Tibial nerve (tissue), 4 donors: ENCODE results near the gene CYTIP. TPM values are rescaled to one million over a fixed set of nuclear protein-coding genes. Genes with fewer than 3 reads are reported as not detected.

ENCODE experiments used
- DNase-seq, 2 donors: peaks; one replicate each; pipeline ENCODE4 v3.0.0-alpha.2; 2019; ENCODE audit warnings: low spot score in 2 of 2
- H3K27ac ChIP-seq, 4 donors: fragments of 200-600 bp; sonication (generic) in 3 of 4; one replicate each; pipeline ENCODE4 v1.5.1; 2017 to 2019; ENCODE audit warnings: mild to moderate bottlenecking in 1 of 4
- H3K27me3 ChIP-seq, 2 donors: fragments of 200-600 bp; sonication (generic) in 1 of 2; one replicate each; pipeline versions ENCODE4 v1.5.1 to v1.6.0; 2017 to 2019
- H3K36me3 ChIP-seq, 3 donors: fragments of 200-600 bp; sonication (generic); one replicate each; pipeline ENCODE4 v1.5.1; 2018 to 2019
- H3K4me1 ChIP-seq, 4 donors: fragments of 200-600 bp; sonication (generic) in 3 of 4; one replicate each; pipeline ENCODE4 v1.5.1; 2017 to 2019
- H3K4me3 ChIP-seq, 4 donors: fragments of 200-600 bp; sonication (generic) in 3 of 4; one replicate each; pipeline ENCODE4 v1.5.1; 2017 to 2019; ENCODE audit warnings: mild to moderate bottlenecking in 1 of 4, moderate library complexity in 1 of 4
- H3K9me3 ChIP-seq, 4 donors: fragments of 200-600 bp; sonication (generic) in 3 of 4; one replicate each; pipeline ENCODE4 v1.5.1; 2017 to 2019
- CTCF ChIP-seq, 5 experiments: fragments of 200-600 bp in 3 of 5; fragments of 450-650 bp in 2 of 5; sonication (generic) in 3 of 5; IDR thresholded peaks; one replicate each; pipeline ENCODE4 v1.5.1; 2016 to 2019; ENCODE audit warnings: antibody characterized with exemption in 5 of 5, mild to moderate bottlenecking in 3 of 5, moderate library complexity in 2 of 5
- EP300 ChIP-seq, 2 donors: sonication (generic); formaldehyde crosslinking; IDR thresholded peaks; one replicate each; pipeline ENCODE4 v1.6.1; 2017; ENCODE audit warnings: antibody characterized with exemption in 2 of 2, mild to moderate bottlenecking in 1 of 2
- POLR2A ChIP-seq, 2 donors: fragments of 450-650 bp; IDR thresholded peaks; one replicate each; pipeline ENCODE4 v1.6.1; 2017; ENCODE audit warnings: antibody characterized with exemption in 2 of 2, mild to moderate bottlenecking in 2 of 2, moderate library complexity in 2 of 2
- WGBS, 2 donors: methylation state at CpG; one replicate each; pipeline ENCODE4 v1.1.5; 2018; 5-methylcytosine and 5-hydroxymethylcytosine counted together
- total RNA-seq, 4 donors: library from RNA; depleted of rRNA; stranded (reverse); fragments of >200 nt; gene quantifications; one replicate each; pipeline ENCODE4 v1.1.0, GENCODE V29; 2016

CYTIP gene
- 1 to 10 TPM; 3.7 to 9.3 (median 8.1) TPM for total RNA-seq

GRCh38 chr2:157443795-157444640 is at the start of gene CYTIP:
Gene CYTIP, minus strand, starts transcription at chr2:157444089. Its CDS starts 69 bp downstream, at chr2:157444020.
- Histone ChIP-seq H3K27me3 (no peaks in the 10 kb centered on the region), H3K27ac (peak within 1 kb of the TSS in 2 of 4 donors; percentile 54 to 80), H3K4me3 (peak within 1 kb of the TSS; percentile 5 to 44 (median 24)), H3K9me3 (no peaks in the 10 kb centered on the region), H3K4me1 (peaks cover 0 to 6% (median 0%) of the 10 kb centered on the region in 4 donors), H3K36me3 (no peaks in the 10 kb centered on the region)
- DNase-seq: peak in 1 of 2 donors; percentile 41
- no peak for TF ChIP-seq CTCF (IDR thresholded peaks at IDR 0.05)
- TF ChIP-seq EP300 (IDR thresholded peaks at IDR 0.05): peak in 1 of 2 donors; percentile 75
- TF ChIP-seq POLR2A (IDR thresholded peaks at IDR 0.05): peak in 1 of 2 donors; percentile 18
- 80 to 83% methylated on average over 13 of the region's 13 CpGs for WGBS, 2 donors

DNA sequence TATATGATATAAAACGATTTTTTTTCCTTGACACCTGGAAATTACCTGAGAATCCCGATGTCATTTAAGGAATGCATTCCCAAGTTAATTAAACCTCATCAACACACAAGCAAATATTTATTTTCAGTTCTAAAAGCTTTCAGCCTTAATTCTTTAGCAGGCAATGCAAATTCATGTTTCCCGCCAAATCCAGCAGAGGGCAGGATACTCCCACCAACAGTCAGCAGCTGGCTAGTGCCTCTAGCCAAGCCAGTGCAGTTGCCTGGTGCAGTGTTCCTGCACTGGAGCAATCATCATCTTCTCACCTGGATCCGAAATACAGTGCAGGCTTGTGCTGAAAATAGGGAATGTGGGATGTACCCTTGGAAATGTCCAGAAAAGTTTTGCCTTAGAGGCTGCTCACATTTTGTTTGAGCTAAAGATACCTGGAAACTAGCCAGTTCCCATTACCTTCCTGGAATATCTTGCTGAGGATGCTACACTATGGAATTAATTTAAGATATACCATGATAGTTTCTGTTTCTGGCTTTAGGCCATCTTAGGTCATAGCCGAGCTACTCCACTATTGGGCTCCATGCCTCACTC is 48.4 kb upstream of the CYTIP start:
- H3K27ac ChIP-seq: no peak overlapping the region
- TF ChIP-seq POLR2A (IDR thresholded peaks at IDR 0.05) (no peak), EP300 (IDR thresholded peaks at IDR 0.05) (no peak), CTCF (IDR thresholded peaks at IDR 0.05) (peak; percentile 52 to 68 (median 56))
- H3K36me3 ChIP-seq: no peaks in the 10 kb centered on the region
- H3K27me3 ChIP-seq: no peaks in the 10 kb centered on the region
- 15 to 21% methylated on average over 5 of the region's 5 CpGs for WGBS, 2 donors
- peak; percentile 20 to 52 for DNase-seq
- H3K9me3 ChIP-seq: no peaks in the 10 kb centered on the region
- no peak overlapping the region for H3K4me3 ChIP-seq
- peaks cover 0 to 8% (median 2%) of the 10 kb centered on the region in 4 donors for H3K4me1 ChIP-seq

DNA sequence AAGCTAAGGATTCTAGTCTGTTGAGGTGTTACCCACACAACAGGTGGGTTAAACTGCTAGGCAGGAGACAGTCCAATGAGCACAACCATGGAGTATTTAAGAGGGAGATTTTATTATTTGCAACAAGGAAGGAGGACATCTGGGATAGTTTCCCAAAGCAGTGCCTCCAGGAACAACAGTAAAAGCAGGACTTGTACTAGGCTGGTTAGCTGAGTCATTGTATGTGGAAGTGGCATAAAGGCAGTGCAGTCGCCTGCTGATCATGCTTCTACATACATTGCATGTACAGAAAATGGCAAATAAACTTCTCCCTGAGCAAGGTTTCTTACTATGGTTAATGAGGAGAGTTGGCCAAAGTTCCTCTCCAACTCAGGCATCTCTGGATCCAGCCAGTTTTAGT is 46.1 kb upstream of the CYTIP start:
- no peak for TF ChIP-seq POLR2A (IDR thresholded peaks at IDR 0.05)
- TF ChIP-seq CTCF (IDR thresholded peaks at IDR 0.05): no peak
- no peak for TF ChIP-seq EP300 (IDR thresholded peaks at IDR 0.05)
- no peaks in the 10 kb centered on the region for H3K36me3 ChIP-seq
- no peak for DNase-seq
- H3K4me1 ChIP-seq: peaks cover 0 to 8% (median 2%) of the 10 kb centered on the region in 4 donors
- no peak overlapping the region for H3K27ac ChIP-seq
- no peaks in the 10 kb centered on the region for H3K9me3 ChIP-seq
- WGBS, 2 donors: 67 to 86% methylated on average over 1 of the region's 1 CpG
- H3K4me3 ChIP-seq: no peak overlapping the region
- no peaks in the 10 kb centered on the region for H3K27me3 ChIP-seq

- Histone ChIP-seq H3K27me3 (no peaks in the 10 kb centered on the region), H3K9me3 (no peaks in the 10 kb centered on the region), H3K27ac (no peak overlapping the region), H3K4me3 (no peak overlapping the region), H3K4me1 (peaks cover 0 to 8% (median 2%) of the 10 kb centered on the region in 4 donors), H3K36me3 (no peaks in the 10 kb centered on the region)
- 22 to 36% methylated on average over 3 of the region's 3 CpGs for WGBS, 2 donors
- TF ChIP-seq EP300 (IDR thresholded peaks at IDR 0.05): no peak
- no peak for TF ChIP-seq POLR2A (IDR thresholded peaks at IDR 0.05)
- TF ChIP-seq CTCF (IDR thresholded peaks at IDR 0.05): no peak
- DNase-seq: no peak
These were observed 45.0 kb upstream of the CYTIP start for GRCh38 chr2:157488877-157489276.

- TF ChIP-seq CTCF (IDR thresholded peaks at IDR 0.05) (no peak), EP300 (IDR thresholded peaks at IDR 0.05) (no peak)
- WGBS, 2 donors: 77 to 83% methylated on average over 3 of the region's 3 CpGs
- H3K27ac ChIP-seq: no peak overlapping the region
- H3K4me1 ChIP-seq: peaks cover 0 to 8% (median 2%) of the 10 kb centered on the region in 4 donors
- no peak for DNase-seq
- H3K4me3 ChIP-seq: no peak overlapping the region
- H3K27me3 ChIP-seq: no peaks in the 10 kb centered on the region
- no peaks in the 10 kb centered on the region for H3K36me3 ChIP-seq
- no peaks in the 10 kb centered on the region for H3K9me3 ChIP-seq
These were observed 43.9 kb upstream of the CYTIP start for GRCh38 chr2:157487747-157488146.
